Measurements from ENCODE around the gene SLC35A2. TPM values are rescaled to one million over a fixed set of nuclear protein-coding genes. Genes with fewer than 3 reads are reported as not detected.

Gene SLC35A2
- total and polyA plus RNA-seq, 5 experiments from 2014 or later, result 6.8 to 12.7 (median 8.1) TPM

GRCh38 chrX:48913605-48914366 is 2.3 kb upstream of the SLC35A2 start:
- Mint-ChIP-seq H3K4me3 (peak overlapping the region; percentile 53 to 99 (median 98)), H3K27me3 (peaks cover 0 to 2% (median 0%) of the 10 kb centered on the region in 5 donors), H3K27ac (peak overlapping the region; percentile 35 to 98 (median 66)), H3K36me3 (peaks cover 11 to 67% (median 18%) of the 10 kb centered on the region in 3 donors), H3K4me1 (peaks cover 20 to 65% (median 48%) of the 10 kb centered on the region in 4 donors), H3K9me3 (peaks cover 0 to 2% (median 0%) of the 10 kb centered on the region in 9 donors)
- POLR2A ChIA-PET, result interaction anchor here (0.6 to 7.1 kb wide), 6 partner anchors 11 to 45 kb away, joined by 3 to 91 read pairs (median 12); partner anchors contain the start of genes PQBP1 and TIMM17B
- DNase-seq, result no peak
- ATAC-seq, result no peak

- H3K4me3 Mint-ChIP-seq, result peak overlapping the region; percentile 89 to 97 (median 94)
- H3K9me3 Mint-ChIP-seq, result peaks cover 0 to 2% (median 0%) of the 10 kb centered on the region in 9 donors
- peaks cover 0 to 47% (median 0%) of the 10 kb centered on the region in 3 donors for H3K36me3 Mint-ChIP-seq
- peaks cover 16 to 53% (median 46%) of the 10 kb centered on the region in 4 donors for H3K4me1 Mint-ChIP-seq
- POLR2A ChIA-PET, result interaction anchor here (1.0 to 7.1 kb wide), 12 partner anchors 8 to 263 kb away, joined by 3 to 91 read pairs (median 7); partner anchors contain the start of genes HDAC6, PQBP1 and TIMM17B
- peak in 1 of 10 donors; percentile 66 for DNase-seq
- ATAC-seq, result peak; percentile 5 to 15
- peak overlapping the region; percentile 88 to 98 (median 96) for H3K27ac Mint-ChIP-seq
- no peaks in the 10 kb centered on the region for H3K27me3 Mint-ChIP-seq
Measured at GRCh38 chrX:48910926-48911411, 477 bp downstream of the SLC35A2 start.

- Mint-ChIP-seq H3K9me3 (peaks cover 0 to 2% (median 0%) of the 10 kb centered on the region in 9 donors), H3K27ac (peak overlapping the region in 2 of 10 donors; percentile 52 to 88), H3K27me3 (no peaks in the 10 kb centered on the region), H3K4me3 (peak overlapping the region in 2 of 10 donors; percentile 18 to 90), H3K4me1 (peaks cover 16 to 43% (median 38%) of the 10 kb centered on the region in 4 donors), H3K36me3 (peaks cover 0 to 43% (median 0%) of the 10 kb centered on the region in 3 donors)
- ATAC-seq (no peak), DNase-seq (no peak)
- POLR2A ChIA-PET, result no interaction called here
Measured at GRCh38 chrX:48909703-48910294, 1.6 kb downstream of the SLC35A2 start.

- POLR2A ChIA-PET, result no interaction called here
- ATAC-seq, result no peak
- Mint-ChIP-seq H3K4me3 (no peak overlapping the region), H3K27ac (peak overlapping the region in 1 of 10 donors; percentile 28), H3K27me3 (no peaks in the 10 kb centered on the region), H3K36me3 (peaks cover 0 to 37% (median 0%) of the 10 kb centered on the region in 3 donors), H3K4me1 (peaks cover 16 to 31% (median 28%) of the 10 kb centered on the region in 4 donors), H3K9me3 (peaks cover 0 to 2% (median 0%) of the 10 kb centered on the region in 9 donors)
- DNase-seq, result no peak
Measured at GRCh38 chrX:48908600-48908999, 2.8 kb downstream of the SLC35A2 start.

GRCh38 chrX:48905090-48905790 is 6.2 kb downstream of the SLC35A2 start:
- no peak for DNase-seq
- H3K4me1 Mint-ChIP-seq, result peaks cover 0 to 8% (median under 1%) of the 10 kb centered on the region in 4 donors
- no peak overlapping the region for H3K27ac Mint-ChIP-seq
- H3K36me3 Mint-ChIP-seq, result peaks cover 0 to 47% (median 0%) of the 10 kb centered on the region in 3 donors
- H3K4me3 Mint-ChIP-seq, result no peak overlapping the region
- H3K27me3 Mint-ChIP-seq, result no peaks in the 10 kb centered on the region
- POLR2A ChIA-PET, result no interaction called here
- ATAC-seq, result no peak
- H3K9me3 Mint-ChIP-seq, result no peaks in the 10 kb centered on the region

GRCh38 chrX:48904626-48905025 is 6.8 kb downstream of the SLC35A2 start:
- Mint-ChIP-seq H3K27ac (no peak overlapping the region), H3K36me3 (peaks cover 0 to 47% (median 0%) of the 10 kb centered on the region in 3 donors), H3K27me3 (no peaks in the 10 kb centered on the region), H3K4me3 (no peak overlapping the region), H3K4me1 (peaks cover 0 to 8% (median 1%) of the 10 kb centered on the region in 4 donors), H3K9me3 (no peaks in the 10 kb centered on the region)
- ATAC-seq (no peak), DNase-seq (no peak)
- POLR2A ChIA-PET, result interaction anchor here (0.6 kb wide), 1 partner anchor 8 kb away, joined by 5 read pairs; no protein-coding TSS in a partner anchor

- Mint-ChIP-seq H3K4me1 (peaks cover 0 to 12% (median 1%) of the 10 kb centered on the region in 4 donors), H3K27ac (peak overlapping the region in 2 of 10 donors; percentile 19 to 27)
- DNase-seq, result no peak
Measured at GRCh38 chrX:48904180-48904579, 7.3 kb downstream of the SLC35A2 start.

GRCh38 chrX:48903290-48903689 is 8.2 kb downstream of the SLC35A2 start:
- ATAC-seq (no peak), DNase-seq (no peak)
- Mint-ChIP-seq H3K27ac (peak overlapping the region in 2 of 10 donors; percentile 15 to 19), H3K27me3 (no peaks in the 10 kb centered on the region), H3K4me1 (peaks cover 0 to 15% (median 4%) of the 10 kb centered on the region in 4 donors), H3K4me3 (no peak overlapping the region), H3K9me3 (peaks cover 0 to 3% (median 0%) of the 10 kb centered on the region in 9 donors), H3K36me3 (peaks cover 0 to 42% (median 0%) of the 10 kb centered on the region in 3 donors)
- POLR2A ChIA-PET, result interaction anchor here (1.2 to 1.3 kb wide), 3 partner anchors 12 to 166 kb away, joined by 3 to 5 read pairs (median 5); no protein-coding TSS in a partner anchor

More at GRCh38 chrX:48904180-48904579, 7.3 kb downstream of the SLC35A2 start:
- Mint-ChIP-seq H3K9me3 (no peaks in the 10 kb centered on the region), H3K4me3 (no peak overlapping the region), H3K27me3 (no peaks in the 10 kb centered on the region), H3K36me3 (peaks cover 0 to 47% (median 0%) of the 10 kb centered on the region in 3 donors)
- POLR2A ChIA-PET, result interaction anchor here (0.6 to 1.2 kb wide), 2 partner anchors 8 to 13 kb away, joined by 5 read pairs; no protein-coding TSS in a partner anchor
- ATAC-seq, result no peak

- peaks cover 0 to 43% (median 0%) of the 10 kb centered on the region in 3 donors for H3K36me3 Mint-ChIP-seq
- peaks cover 0 to 4% (median 0%) of the 10 kb centered on the region in 9 donors for H3K9me3 Mint-ChIP-seq
- ATAC-seq (no peak), DNase-seq (no peak)
- no peaks in the 10 kb centered on the region for H3K27me3 Mint-ChIP-seq
- H3K4me3 Mint-ChIP-seq, result no peak overlapping the region
- H3K4me1 Mint-ChIP-seq, result peaks cover 0 to 19% (median 8%) of the 10 kb centered on the region in 4 donors
- H3K27ac Mint-ChIP-seq, result peak overlapping the region in 1 of 10 donors; percentile 28
- POLR2A ChIA-PET, result interaction anchor here (0.8 to 1.3 kb wide), 5 partner anchors 9 to 166 kb away, joined by 3 to 9 read pairs (median 5); no protein-coding TSS in a partner anchor
Measured at GRCh38 chrX:48902776-48903175, 8.7 kb downstream of the SLC35A2 start.

- no peak for ATAC-seq
- POLR2A ChIA-PET, result interaction anchor here (0.8 to 1.3 kb wide), 4 partner anchors 10 to 165 kb away, joined by 3 to 9 read pairs (median 4); no protein-coding TSS in a partner anchor
- peaks cover 0 to 43% (median 0%) of the 10 kb centered on the region in 3 donors for H3K36me3 Mint-ChIP-seq
Measured at GRCh38 chrX:48902135-48902534, 9.3 kb downstream of the SLC35A2 start.

GRCh38 chrX:48901069-48901468 is 10.4 kb downstream of the SLC35A2 start:
- peak overlapping the region in 2 of 10 donors; percentile 35 to 80 for H3K27ac Mint-ChIP-seq
- DNase-seq (no peak), ATAC-seq (no peak)
- H3K27me3 Mint-ChIP-seq, result no peaks in the 10 kb centered on the region
- H3K9me3 Mint-ChIP-seq, result peaks cover 0 to 4% (median 0%) of the 10 kb centered on the region in 9 donors
- POLR2A ChIA-PET, result no interaction called here
- H3K4me3 Mint-ChIP-seq, result no peak overlapping the region
- H3K36me3 Mint-ChIP-seq, result peaks cover 0 to 43% (median 0%) of the 10 kb centered on the region in 3 donors
- H3K4me1 Mint-ChIP-seq, result peaks cover 2 to 33% (median 18%) of the 10 kb centered on the region in 4 donors

More at GRCh38 chrX:48902135-48902534, 9.3 kb downstream of the SLC35A2 start:
- H3K27me3 Mint-ChIP-seq, result no peaks in the 10 kb centered on the region
- peaks cover 0 to 4% (median 0%) of the 10 kb centered on the region in 9 donors for H3K9me3 Mint-ChIP-seq
- DNase-seq, result no peak
- no peak overlapping the region for H3K4me3 Mint-ChIP-seq
- peak overlapping the region in 1 of 10 donors; percentile 56 for H3K27ac Mint-ChIP-seq
- peaks cover 2 to 23% (median 11%) of the 10 kb centered on the region in 4 donors for H3K4me1 Mint-ChIP-seq

Data from naive thymus-derived CD8-positive, alpha-beta T cell (primary cell).